GM12878 (cell line): ENCODE results near the gene ANP32A. TPM values are rescaled to one million over a fixed set of nuclear protein-coding genes. Genes with fewer than 3 reads are reported as not detected.

Experiments used
- ATAC-seq: fragments of 200-7000 bp; cut with Tn5 transposase; 3 replicates; pipeline ENCODE4 v1.9.1; 2020; ENCODE audit warnings: mild to moderate bottlenecking, moderate library complexity
- BruUV-seq: library from RNA; stranded (reverse); fragments of 400-500 nt; replicated peaks from 2 replicates; lab custom pipeline; 2021; lab: Mats Ljungman, UMichigan
- CTCF ChIA-PET: fragments of 300-600 bp; sonication (Branson Sonifier 250); formaldehyde crosslinking; extraction: SDS; loops from one replicate; lab custom pipeline; 2021; ENCODE audit warnings: inconsistent platforms; lab: Yijun Ruan, JAX
- POLR2A ChIA-PET: fragments of 350-600 bp; formaldehyde crosslinking; extraction: SDS; loops from one replicate; lab custom pipeline; 2021; ENCODE audit warnings: inconsistent platforms; lab: Charles Lee
- RAD21 ChIA-PET: fragments of 300-600 bp; sonication (Branson Sonifier 250); formaldehyde crosslinking; loops from one replicate; lab custom pipeline; 2023; ENCODE audit warnings: antibody characterized with exemption; ENCODE audit not compliant: unreplicated experiment; lab: Charles Lee
- SMC1A ChIA-PET: fragments of 300-600 bp; sonication (Branson Sonifier 250); formaldehyde crosslinking; loops from one replicate; lab custom pipeline; 2023; ENCODE audit not compliant: unreplicated experiment, uncharacterized antibody; lab: Charles Lee
- DNase-seq: peaks from one replicate; pipeline ENCODE4 v3.0.0-alpha.2; 2011; ENCODE audit warnings: low read depth, low spot score
- FAIRE-seq: peaks from 3 replicates; lab custom pipeline; 2011; peaks lifted over from hg19 to GRCh38; lab: Jason Lieb, UNC
- H2AFZ ChIP-seq: 2 replicates; pipeline ENCODE4 v1.6.0; 2011; ENCODE audit warnings: low read depth, low read length, control low read depth; ENCODE audit not compliant: control insufficient read depth
- H3K27ac ChIP-seq: 2 replicates; pipeline ENCODE4 v1.5.1; 2011; ENCODE audit warnings: control low read depth; ENCODE audit not compliant: control insufficient read depth, insufficient read depth
- H3K27me3 ChIP-seq, 2 experiments: replicated peaks in 1 of 2; 2 replicates each; pipeline versions ENCODE4 v1.6.0 to v1.6.1; 2011; ENCODE audit warnings: low read length in 1 of 2; ENCODE audit not compliant: control insufficient read depth in 2 of 2, insufficient read depth in 2 of 2
- H3K36me3 ChIP-seq, 2 experiments: 2 replicates each; pipeline ENCODE4 v1.5.1; 2011; ENCODE audit warnings: low read length in 1 of 2; ENCODE audit not compliant: control insufficient read depth in 2 of 2, insufficient read depth in 2 of 2
- H3K4me1 ChIP-seq: 2 replicates; pipeline ENCODE4 v1.6.1; 2011; ENCODE audit warnings: mild to moderate bottlenecking, low read length, moderate library complexity, mixed read lengths; ENCODE audit not compliant: control insufficient read depth, insufficient read depth
- H3K4me2 ChIP-seq: 2 replicates; pipeline ENCODE4 v1.6.0; 2011; ENCODE audit warnings: control low read depth; ENCODE audit not compliant: control insufficient read depth, insufficient read depth
- H3K4me3 ChIP-seq: fragments of 200-600 bp; sonication (generic); 2 replicates; pipeline ENCODE4 v1.5.1; 2016
- H3K79me2 ChIP-seq: 2 replicates; pipeline ENCODE4 v1.6.0; 2011; ENCODE audit warnings: low read length; ENCODE audit not compliant: control insufficient read depth, insufficient read depth
- H3K9ac ChIP-seq: 2 replicates; pipeline ENCODE4 v1.8.0; 2011; ENCODE audit warnings: low read length, control low read depth, mixed read lengths; ENCODE audit not compliant: control insufficient read depth, insufficient read depth
- H3K9me3 ChIP-seq: replicated peaks from 3 replicates; pipeline ENCODE4 v1.5.1; 2011; ENCODE audit warnings: mild to moderate bottlenecking, low read length; ENCODE audit not compliant: control insufficient read depth, insufficient read depth
- H4K20me1 ChIP-seq: 2 replicates; pipeline ENCODE4 v1.6.0; 2011; ENCODE audit not compliant: control insufficient read depth, insufficient read depth
- BHLHE40 ChIP-seq, 2 experiments: fragments of 450-650 bp in 1 of 2; IDR thresholded peaks; 2 replicates each; pipeline ENCODE4 v1.6.1; 2011 to 2017; ENCODE audit warnings: low read depth in 2 of 2, borderline replicate concordance in 1 of 2, improper control_type of control experiment in 1 of 2, low read length in 1 of 2, mild to moderate bottlenecking in 1 of 2
- BMI1 ChIP-seq: fragments of 450-650 bp; IDR thresholded peaks from 2 replicates; pipeline ENCODE4 v1.6.1; 2016; ENCODE audit warnings: mild to moderate bottlenecking, moderate library complexity, borderline replicate concordance
- HDAC2 ChIP-seq: fragments of 200-600 bp; sonication (generic); IDR thresholded peaks from 2 replicates; pipeline ENCODE4 v1.6.1; 2017
- HSF1 ChIP-seq: fragments of 150-350 bp; IDR thresholded peaks from 2 replicates; pipeline ENCODE4 v1.6.1; 2014; ENCODE audit warnings: mild to moderate bottlenecking, low read depth, low read length
- MEF2B ChIP-seq: fragments of 450-650 bp; IDR thresholded peaks from 2 replicates; pipeline ENCODE4 v1.6.1; 2018; ENCODE audit warnings: mild to moderate bottlenecking, moderate library complexity; ENCODE audit not compliant: partially characterized antibody, poor library complexity, severe bottlenecking
- NBN ChIP-seq: fragments of 450-650 bp; IDR thresholded peaks from 2 replicates; pipeline ENCODE4 v1.6.1; 2016
- NR2F1 ChIP-seq: fragments of 450-650 bp; conservative IDR thresholded peaks from 2 replicates; pipeline ENCODE4 v1.6.1; 2017; ENCODE audit warnings: mild to moderate bottlenecking
- SREBF1 ChIP-seq: IDR thresholded peaks from 2 replicates; pipeline ENCODE4 v1.6.1; 2012; ENCODE audit warnings: mild to moderate bottlenecking, low read length
- ZSCAN29 ChIP-seq: fragments of 450-650 bp; IDR thresholded peaks from 2 replicates; pipeline ENCODE4 v1.6.1; 2017; ENCODE audit warnings: mild to moderate bottlenecking, moderate library complexity
- WGBS: methylation state at CpG from one replicate; pipeline ENCODE4 v1.1.6; 2016; ENCODE audit warnings: low lambda C conversion rate; ENCODE audit not compliant: insufficient replicate concordance, insufficient coverage; ENCODE audit errors: missing lambda C conversion rate; 5-methylcytosine and 5-hydroxymethylcytosine counted together
- in situ Hi-C: fragments of 300-500 bp; cut with MboI; formaldehyde crosslinking; loops from 9 replicates; pipeline ENCODE4 v1.14.3; 2018; ENCODE audit warnings: mixed read lengths
- intact Hi-C: fragments of 100-400 bp; cut with micrococcal nuclease; formaldehyde crosslinking; loops from one replicate; pipeline ENCODE4 v1.14.2; 2022; ENCODE audit not compliant: unreplicated experiment
- polyA plus RNA-seq, 11 experiments: library from polyadenylated mRNA; depleted of rRNA in 4 of 11; unstranded in 6 of 11; stranded (reverse) in 5 of 11; fragments of >200 nt; fragmentation: Nextera tagmentation in 4 of 11; fragmentation: Illumina TruSeq in 1 of 11; extraction: Ambion mirVana in 4 of 11; extraction: Trizol in 1 of 11; gene quantifications; 1 replicate in 1 of 11; 2 replicates in 10 of 11; pipeline versions ENCODE4 v1.2.1 to v1.2.3, GENCODE V29; 2011 to 2016; ENCODE audit warnings: inconsistent platforms in 2 of 11, missing spikeins in 2 of 11, low read depth in 1 of 11
- total RNA-seq, 4 experiments: library from RNA; depleted of rRNA in 3 of 4; stranded (reverse); fragments of >200 nt in 3 of 4; fragmentation: Illumina TruSeq in 1 of 4; extraction: Trizol in 1 of 4; gene quantifications; 2 replicates each; pipeline versions ENCODE4 v1.2.1 to v1.2.3, GENCODE V29; 2013 to 2021
- TF ChIP-seq, protein P1 (sequence below): fragments of 150-350 bp; IDR thresholded peaks from 2 replicates; pipeline ENCODE4 v1.6.1; 2016; ENCODE audit warnings: low read depth, low read length
- TF ChIP-seq, protein P2 (sequence below): IDR thresholded peaks from 2 replicates; pipeline ENCODE4 v1.6.1; 2012; ENCODE audit warnings: improper control_type of control experiment, low read depth, low read length; ENCODE audit not compliant: insufficient replicate concordance

Gene ANP32A
- total and polyA plus RNA-seq, 10 of the 15 experiments (the other 5 are each of a cell fraction or from before 2014, with no cell fraction given) = 29.6 to 666 (median 234) TPM

GRCh38 chr15:68786753-68787152 is 33.9 kb downstream of the ANP32A start:
- BruUV-seq = no TSS peak
- FAIRE-seq = no peak
- H3K36me3 ChIP-seq = peaks cover 35 to 40% of the 10 kb centered on the region in 2 experiments
- ChIA-PET SMC1A (interaction anchor here (0.9 to 2.2 kb wide), 5 partner anchors 13 to 89 kb away, joined by 3 to 6 read pairs (median 4); no protein-coding TSS in a partner anchor), RAD21 (interaction anchor here (0.6 to 1.4 kb wide), 2 partner anchors 42 to 483 kb away, joined by 3 to 4 read pairs; no protein-coding TSS in a partner anchor), POLR2A (no interaction called here), CTCF (interaction anchor here (0.7 to 1.1 kb wide), 2 partner anchors 42 to 1849 kb away, joined by 3 to 11 read pairs; no protein-coding TSS in a partner anchor)
- ATAC-seq = no peak
- peaks cover 34% of the 10 kb centered on the region for H3K4me1 ChIP-seq
- H3K27ac ChIP-seq = no peak overlapping the region
- DNase-seq = no peak
- peaks cover 42% of the 10 kb centered on the region for H3K79me2 ChIP-seq
- H4K20me1 ChIP-seq = peaks cover 6% of the 10 kb centered on the region
- H2AFZ ChIP-seq = no peak overlapping the region
- intact Hi-C loops = no loop called here
- H3K9me3 ChIP-seq = no peaks in the 10 kb centered on the region
- no peak overlapping the region for H3K4me2 ChIP-seq
- 95% methylated on average over 5 of the region's 5 CpGs for WGBS
- H3K27me3 ChIP-seq = no peaks in the 10 kb centered on the region
- no peak overlapping the region for H3K4me3 ChIP-seq
- no peak overlapping the region for H3K9ac ChIP-seq
- in situ Hi-C loops = no loop called here
- no peak for TF ChIP-seq HSF1
- no peak for TF ChIP-seq NBN
- TF ChIP-seq, protein P1, sequence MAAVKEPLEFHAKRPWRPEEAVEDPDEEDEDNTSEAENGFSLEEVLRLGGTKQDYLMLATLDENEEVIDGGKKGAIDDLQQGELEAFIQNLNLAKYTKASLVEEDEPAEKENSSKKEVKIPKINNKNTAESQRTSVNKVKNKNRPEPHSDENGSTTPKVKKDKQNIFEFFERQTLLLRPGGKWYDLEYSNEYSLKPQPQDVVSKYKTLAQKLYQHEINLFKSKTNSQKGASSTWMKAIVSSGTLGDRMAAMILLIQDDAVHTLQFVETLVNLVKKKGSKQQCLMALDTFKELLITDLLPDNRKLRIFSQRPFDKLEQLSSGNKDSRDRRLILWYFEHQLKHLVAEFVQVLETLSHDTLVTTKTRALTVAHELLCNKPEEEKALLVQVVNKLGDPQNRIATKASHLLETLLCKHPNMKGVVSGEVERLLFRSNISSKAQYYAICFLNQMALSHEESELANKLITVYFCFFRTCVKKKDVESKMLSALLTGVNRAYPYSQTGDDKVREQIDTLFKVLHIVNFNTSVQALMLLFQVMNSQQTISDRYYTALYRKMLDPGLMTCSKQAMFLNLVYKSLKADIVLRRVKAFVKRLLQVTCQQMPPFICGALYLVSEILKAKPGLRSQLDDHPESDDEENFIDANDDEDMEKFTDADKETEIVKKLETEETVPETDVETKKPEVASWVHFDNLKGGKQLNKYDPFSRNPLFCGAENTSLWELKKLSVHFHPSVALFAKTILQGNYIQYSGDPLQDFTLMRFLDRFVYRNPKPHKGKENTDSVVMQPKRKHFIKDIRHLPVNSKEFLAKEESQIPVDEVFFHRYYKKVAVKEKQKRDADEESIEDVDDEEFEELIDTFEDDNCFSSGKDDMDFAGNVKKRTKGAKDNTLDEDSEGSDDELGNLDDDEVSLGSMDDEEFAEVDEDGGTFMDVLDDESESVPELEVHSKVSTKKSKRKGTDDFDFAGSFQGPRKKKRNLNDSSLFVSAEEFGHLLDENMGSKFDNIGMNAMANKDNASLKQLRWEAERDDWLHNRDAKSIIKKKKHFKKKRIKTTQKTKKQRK = no peak
- TF ChIP-seq MEF2B = no peak
- no peak for TF ChIP-seq BHLHE40 (IDR thresholded peaks at IDR 0.05; ENCODE audit: borderline replicate concordance in 1 of 2, low read depth in 2 of 2, low read length in 1 of 2)
- TF ChIP-seq, protein P2, sequence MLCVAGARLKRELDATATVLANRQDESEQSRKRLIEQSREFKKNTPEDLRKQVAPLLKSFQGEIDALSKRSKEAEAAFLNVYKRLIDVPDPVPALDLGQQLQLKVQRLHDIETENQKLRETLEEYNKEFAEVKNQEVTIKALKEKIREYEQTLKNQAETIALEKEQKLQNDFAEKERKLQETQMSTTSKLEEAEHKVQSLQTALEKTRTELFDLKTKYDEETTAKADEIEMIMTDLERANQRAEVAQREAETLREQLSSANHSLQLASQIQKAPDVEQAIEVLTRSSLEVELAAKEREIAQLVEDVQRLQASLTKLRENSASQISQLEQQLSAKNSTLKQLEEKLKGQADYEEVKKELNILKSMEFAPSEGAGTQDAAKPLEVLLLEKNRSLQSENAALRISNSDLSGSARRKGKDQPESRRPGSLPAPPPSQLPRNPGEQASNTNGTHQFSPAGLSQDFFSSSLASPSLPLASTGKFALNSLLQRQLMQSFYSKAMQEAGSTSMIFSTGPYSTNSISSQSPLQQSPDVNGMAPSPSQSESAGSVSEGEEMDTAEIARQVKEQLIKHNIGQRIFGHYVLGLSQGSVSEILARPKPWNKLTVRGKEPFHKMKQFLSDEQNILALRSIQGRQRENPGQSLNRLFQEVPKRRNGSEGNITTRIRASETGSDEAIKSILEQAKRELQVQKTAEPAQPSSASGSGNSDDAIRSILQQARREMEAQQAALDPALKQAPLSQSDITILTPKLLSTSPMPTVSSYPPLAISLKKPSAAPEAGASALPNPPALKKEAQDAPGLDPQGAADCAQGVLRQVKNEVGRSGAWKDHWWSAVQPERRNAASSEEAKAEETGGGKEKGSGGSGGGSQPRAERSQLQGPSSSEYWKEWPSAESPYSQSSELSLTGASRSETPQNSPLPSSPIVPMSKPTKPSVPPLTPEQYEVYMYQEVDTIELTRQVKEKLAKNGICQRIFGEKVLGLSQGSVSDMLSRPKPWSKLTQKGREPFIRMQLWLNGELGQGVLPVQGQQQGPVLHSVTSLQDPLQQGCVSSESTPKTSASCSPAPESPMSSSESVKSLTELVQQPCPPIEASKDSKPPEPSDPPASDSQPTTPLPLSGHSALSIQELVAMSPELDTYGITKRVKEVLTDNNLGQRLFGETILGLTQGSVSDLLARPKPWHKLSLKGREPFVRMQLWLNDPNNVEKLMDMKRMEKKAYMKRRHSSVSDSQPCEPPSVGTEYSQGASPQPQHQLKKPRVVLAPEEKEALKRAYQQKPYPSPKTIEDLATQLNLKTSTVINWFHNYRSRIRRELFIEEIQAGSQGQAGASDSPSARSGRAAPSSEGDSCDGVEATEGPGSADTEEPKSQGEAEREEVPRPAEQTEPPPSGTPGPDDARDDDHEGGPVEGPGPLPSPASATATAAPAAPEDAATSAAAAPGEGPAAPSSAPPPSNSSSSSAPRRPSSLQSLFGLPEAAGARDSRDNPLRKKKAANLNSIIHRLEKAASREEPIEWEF = no peak
- TF ChIP-seq BMI1 = no peak
- no peak for TF ChIP-seq NR2F1
- TF ChIP-seq HDAC2 = no peak
- TF ChIP-seq SREBF1 = no peak
- no peak for TF ChIP-seq ZSCAN29
